ENCODE data around the gene MX2.

DNA sequence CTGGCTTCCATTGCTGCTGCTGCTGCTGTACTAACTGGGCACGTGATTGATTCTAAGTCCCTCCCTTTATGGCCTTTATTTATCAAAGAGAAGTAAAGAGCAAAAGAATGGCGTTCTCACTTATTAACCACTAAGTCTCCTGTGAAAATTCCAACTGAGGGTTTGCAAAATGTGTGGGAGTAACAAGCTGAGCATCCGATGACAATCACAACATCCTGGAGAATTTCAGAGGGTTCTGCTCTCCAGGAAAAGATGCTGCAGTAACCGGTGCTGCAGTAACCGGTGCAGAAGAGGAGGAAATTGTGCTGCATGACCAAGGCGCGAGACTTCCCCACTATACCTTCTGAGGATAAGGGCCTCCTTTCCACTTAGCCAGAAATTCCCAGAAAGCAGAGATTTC, 12.7 kb upstream of the MX2 start:
- TF ChIP-seq TCF7L2 (IDR thresholded peaks at IDR 0.05; ENCODE audit: borderline replicate concordance, low read depth, low read length) (no peak), YY1 (tag by site-specific recombination; IDR thresholded peaks at IDR 0.05) (no peak)
- TF ChIP-seq, protein P1, sequence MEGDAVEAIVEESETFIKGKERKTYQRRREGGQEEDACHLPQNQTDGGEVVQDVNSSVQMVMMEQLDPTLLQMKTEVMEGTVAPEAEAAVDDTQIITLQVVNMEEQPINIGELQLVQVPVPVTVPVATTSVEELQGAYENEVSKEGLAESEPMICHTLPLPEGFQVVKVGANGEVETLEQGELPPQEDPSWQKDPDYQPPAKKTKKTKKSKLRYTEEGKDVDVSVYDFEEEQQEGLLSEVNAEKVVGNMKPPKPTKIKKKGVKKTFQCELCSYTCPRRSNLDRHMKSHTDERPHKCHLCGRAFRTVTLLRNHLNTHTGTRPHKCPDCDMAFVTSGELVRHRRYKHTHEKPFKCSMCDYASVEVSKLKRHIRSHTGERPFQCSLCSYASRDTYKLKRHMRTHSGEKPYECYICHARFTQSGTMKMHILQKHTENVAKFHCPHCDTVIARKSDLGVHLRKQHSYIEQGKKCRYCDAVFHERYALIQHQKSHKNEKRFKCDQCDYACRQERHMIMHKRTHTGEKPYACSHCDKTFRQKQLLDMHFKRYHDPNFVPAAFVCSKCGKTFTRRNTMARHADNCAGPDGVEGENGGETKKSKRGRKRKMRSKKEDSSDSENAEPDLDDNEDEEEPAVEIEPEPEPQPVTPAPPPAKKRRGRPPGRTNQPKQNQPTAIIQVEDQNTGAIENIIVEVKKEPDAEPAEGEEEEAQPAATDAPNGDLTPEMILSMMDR (tag by site-specific recombination; IDR thresholded peaks at IDR 0.05), result no peak
